Epithelial cell of proximal tubule (primary cell): ENCODE results near the gene TNIK. TPM values are rescaled to one million over a fixed set of nuclear protein-coding genes. Genes with fewer than 3 reads are reported as not detected.

Experiments used
- DNase-seq: peaks from one replicate; pipeline ENCODE4 v3.0.0-alpha.2; 2011; ENCODE audit warnings: low read depth
- H3K4me3 ChIP-seq: 2 replicates; pipeline ENCODE4 v1.5.1; 2011; ENCODE audit warnings: low read depth, mild to moderate bottlenecking, low read length
- CTCF ChIP-seq: conservative IDR thresholded peaks from 2 replicates; pipeline ENCODE4 v1.5.1; 2012; ENCODE audit warnings: low read depth, mild to moderate bottlenecking, low read length
- total RNA-seq: library from RNA; depleted of rRNA; stranded (reverse); fragments of >200 nt; gene quantifications from 2 replicates; pipeline ENCODE4 v1.2.3, GENCODE V29; 2015

Gene TNIK
- total RNA-seq, 1 donor from 2014 or later: 11.8 TPM

- TF ChIP-seq CTCF: no peak
- DNase-seq: no peak
- H3K4me3 ChIP-seq: no peak overlapping the region
These were observed 118.0 kb downstream of the TNIK start for GRCh38 chr3:171342200-171342599.

- no peak for TF ChIP-seq CTCF
- no peak for DNase-seq
- H3K4me3 ChIP-seq: no peak overlapping the region
These were observed 119.8 kb downstream of the TNIK start for GRCh38 chr3:171340434-171340833.

GRCh38 chr3:171339598-171339997, 120.6 kb downstream of the TNIK start:
- no peak for DNase-seq
- no peak for TF ChIP-seq CTCF
- H3K4me3 ChIP-seq: no peak overlapping the region

GRCh38 chr3:171336406-171336805, 123.8 kb downstream of the TNIK start:
- no peak overlapping the region for H3K4me3 ChIP-seq
- no peak for TF ChIP-seq CTCF
- DNase-seq: no peak

GRCh38 chr3:171335559-171335958, 124.6 kb downstream of the TNIK start:
- no peak for DNase-seq
- no peak for TF ChIP-seq CTCF
- H3K4me3 ChIP-seq: no peak overlapping the region

- no peak for TF ChIP-seq CTCF
- DNase-seq: peak; percentile 95
- H3K4me3 ChIP-seq: no peak overlapping the region
These were observed 125.8 kb downstream of the TNIK start for GRCh38 chr3:171334465-171334811.

GRCh38 chr3:171333784-171334464, 126.3 kb downstream of the TNIK start:
- TF ChIP-seq CTCF: no peak
- no peak for DNase-seq
- no peak overlapping the region for H3K4me3 ChIP-seq
